CD4-positive, alpha-beta T cell treated with Interleukin-10 for 1 hour (primary cell): ENCODE measurements around the gene TBRG4.
"Not testable (repeated sequence)": the region's sequence is repeated elsewhere in the genome, so short reads cannot be mapped to it uniquely, and the experiment has no call there.

Source experiments
- DNase-seq: peaks from one replicate; pipeline ENCODE4 v3.0.0-alpha.2; 2020

The TBRG4 gene

GRCh38 chr7:45114926-45115325 is 3.4 kb upstream of the TBRG4 start:
- no peak for DNase-seq

GRCh38 chr7:45114257-45114656 is 2.8 kb upstream of the TBRG4 start:
- DNase-seq, result not testable (repeated sequence)

- no peak for DNase-seq
These were observed 1.2 kb upstream of the TBRG4 start for GRCh38 chr7:45112648-45113047.

GRCh38 chr7:45108863-45109262 is 2.6 kb downstream of the TBRG4 start:
- DNase-seq, result no peak

- no peak for DNase-seq
These were observed 4.1 kb downstream of the TBRG4 start for GRCh38 chr7:45107356-45107755.

GRCh38 chr7:45106820-45107219 is 4.7 kb downstream of the TBRG4 start:
- DNase-seq, result no peak

- DNase-seq, result no peak
These were observed 5.8 kb downstream of the TBRG4 start for GRCh38 chr7:45105588-45106188.

GRCh38 chr7:45104844-45105587 is 6.5 kb downstream of the TBRG4 start:
- no peak for DNase-seq

GRCh38 chr7:45103958-45104843 is 7.3 kb downstream of the TBRG4 start:
- DNase-seq, result no peak

- DNase-seq, result no peak
These were observed 8.4 kb downstream of the TBRG4 start for GRCh38 chr7:45102785-45103712.

GRCh38 chr7:45101748-45102147 is 9.7 kb downstream of the TBRG4 start:
- DNase-seq, result no peak

- no peak for DNase-seq
These were observed 10.6 kb downstream of the TBRG4 start for GRCh38 chr7:45100761-45101480.

- no peak for DNase-seq
These were observed 11.4 kb downstream of the TBRG4 start for GRCh38 chr7:45099891-45100760.

GRCh38 chr7:45098983-45099839 is 12.3 kb downstream of the TBRG4 start:
- no peak for DNase-seq

GRCh38 chr7:45092931-45093235 is 18.6 kb downstream of the TBRG4 start:
- DNase-seq, result no peak

- DNase-seq, result no peak
These were observed 19.2 kb downstream of the TBRG4 start for GRCh38 chr7:45092100-45092930.

- peak; percentile 73 for DNase-seq
These were observed 22.1 kb downstream of the TBRG4 start for GRCh38 chr7:45089341-45089891.

GRCh38 chr7:45088821-45089340 is 22.6 kb downstream of the TBRG4 start, which contains the start of gene NACAD:
Gene NACAD (minus strand): TSS chr7:45088969. CDS start chr7:45088894, 75 bp downstream.
- DNase-seq, result peak; percentile 45
